GM12878 (cell line): ENCODE results near the gene RNASEH2A. TPM values are rescaled to one million over a fixed set of nuclear protein-coding genes. Genes with fewer than 3 reads are reported as not detected.
A peak's percentile ranks its signal among the peaks of the same experiment; 100 is the strongest.

Source experiments
- ATAC-seq: fragments of 200-7000 bp; cut with Tn5 transposase; 3 replicates; pipeline ENCODE4 v1.9.1; 2020; ENCODE audit warnings: mild to moderate bottlenecking, moderate library complexity
- BruUV-seq: library from RNA; stranded (reverse); fragments of 400-500 nt; replicated peaks from 2 replicates; lab custom pipeline; 2021; lab: Mats Ljungman, UMichigan
- CTCF ChIA-PET: fragments of 300-600 bp; sonication (Branson Sonifier 250); formaldehyde crosslinking; extraction: SDS; loops from one replicate; lab custom pipeline; 2021; ENCODE audit warnings: inconsistent platforms; lab: Yijun Ruan, JAX
- POLR2A ChIA-PET: fragments of 350-600 bp; formaldehyde crosslinking; extraction: SDS; loops from one replicate; lab custom pipeline; 2021; ENCODE audit warnings: inconsistent platforms; lab: Charles Lee
- RAD21 ChIA-PET: fragments of 300-600 bp; sonication (Branson Sonifier 250); formaldehyde crosslinking; loops from one replicate; lab custom pipeline; 2023; ENCODE audit warnings: antibody characterized with exemption; ENCODE audit not compliant: unreplicated experiment; lab: Charles Lee
- SMC1A ChIA-PET: fragments of 300-600 bp; sonication (Branson Sonifier 250); formaldehyde crosslinking; loops from one replicate; lab custom pipeline; 2023; ENCODE audit not compliant: unreplicated experiment, uncharacterized antibody; lab: Charles Lee
- DNase-seq: peaks from one replicate; pipeline ENCODE4 v3.0.0-alpha.2; 2011; ENCODE audit warnings: low read depth, low spot score
- FAIRE-seq: peaks from 3 replicates; lab custom pipeline; 2011; peaks lifted over from hg19 to GRCh38; lab: Jason Lieb, UNC
- H2AFZ ChIP-seq: 2 replicates; pipeline ENCODE4 v1.6.0; 2011; ENCODE audit warnings: low read depth, low read length, control low read depth; ENCODE audit not compliant: control insufficient read depth
- H3K27ac ChIP-seq: 2 replicates; pipeline ENCODE4 v1.5.1; 2011; ENCODE audit warnings: control low read depth; ENCODE audit not compliant: control insufficient read depth, insufficient read depth
- H3K27me3 ChIP-seq, 2 experiments: replicated peaks in 1 of 2; 2 replicates each; pipeline versions ENCODE4 v1.6.0 to v1.6.1; 2011; ENCODE audit warnings: low read length in 1 of 2; ENCODE audit not compliant: control insufficient read depth in 2 of 2, insufficient read depth in 2 of 2
- H3K36me3 ChIP-seq, 2 experiments: 2 replicates each; pipeline ENCODE4 v1.5.1; 2011; ENCODE audit warnings: low read length in 1 of 2; ENCODE audit not compliant: control insufficient read depth in 2 of 2, insufficient read depth in 2 of 2
- H3K4me1 ChIP-seq: 2 replicates; pipeline ENCODE4 v1.6.1; 2011; ENCODE audit warnings: mild to moderate bottlenecking, low read length, moderate library complexity, mixed read lengths; ENCODE audit not compliant: control insufficient read depth, insufficient read depth
- H3K4me2 ChIP-seq: 2 replicates; pipeline ENCODE4 v1.6.0; 2011; ENCODE audit warnings: control low read depth; ENCODE audit not compliant: control insufficient read depth, insufficient read depth
- H3K4me3 ChIP-seq: fragments of 200-600 bp; sonication (generic); 2 replicates; pipeline ENCODE4 v1.5.1; 2016
- H3K79me2 ChIP-seq: 2 replicates; pipeline ENCODE4 v1.6.0; 2011; ENCODE audit warnings: low read length; ENCODE audit not compliant: control insufficient read depth, insufficient read depth
- H3K9ac ChIP-seq: 2 replicates; pipeline ENCODE4 v1.8.0; 2011; ENCODE audit warnings: low read length, control low read depth, mixed read lengths; ENCODE audit not compliant: control insufficient read depth, insufficient read depth
- H3K9me3 ChIP-seq: replicated peaks from 3 replicates; pipeline ENCODE4 v1.5.1; 2011; ENCODE audit warnings: mild to moderate bottlenecking, low read length; ENCODE audit not compliant: control insufficient read depth, insufficient read depth
- H4K20me1 ChIP-seq: 2 replicates; pipeline ENCODE4 v1.6.0; 2011; ENCODE audit not compliant: control insufficient read depth, insufficient read depth
- ATF7 ChIP-seq: fragments of 450-650 bp; IDR thresholded peaks from 2 replicates; pipeline ENCODE4 v1.6.1; 2016; ENCODE audit warnings: low read depth, mild to moderate bottlenecking
- BCL11A ChIP-seq: IDR thresholded peaks from 2 replicates; pipeline ENCODE4 v1.6.1; 2011; ENCODE audit warnings: low read depth, low read length
- CBX3 ChIP-seq: fragments of 200-600 bp; sonication (generic); IDR thresholded peaks from 2 replicates; pipeline ENCODE4 v1.6.1; 2016; ENCODE audit warnings: low read depth, borderline replicate concordance
- JUNB ChIP-seq: IDR thresholded peaks from 2 replicates; pipeline ENCODE4 v1.6.1; 2016; ENCODE audit warnings: antibody characterized with exemption, mild to moderate bottlenecking
- NRF1 ChIP-seq: conservative IDR thresholded peaks from 2 replicates; pipeline ENCODE4 v1.6.1; 2011; ENCODE audit warnings: mild to moderate bottlenecking, low read depth, low read length, improper control_type of control experiment
- POLR2A ChIP-seq: IDR thresholded peaks from 2 replicates; pipeline ENCODE4 v1.6.1; 2011; ENCODE audit warnings: low read depth, mild to moderate bottlenecking, low read length
- SIX5 ChIP-seq: IDR thresholded peaks from 2 replicates; pipeline ENCODE4 v1.6.1; 2011; ENCODE audit warnings: mild to moderate bottlenecking, low read depth, low read length, moderate library complexity; ENCODE audit not compliant: severe bottlenecking
- SMAD1 ChIP-seq: fragments of 450-650 bp; IDR thresholded peaks from 2 replicates; pipeline ENCODE4 v1.6.1; 2018; ENCODE audit warnings: mild to moderate bottlenecking, low read depth; ENCODE audit not compliant: partially characterized antibody
- WRNIP1 ChIP-seq: IDR thresholded peaks from 2 replicates; pipeline ENCODE4 v1.6.1; 2011; ENCODE audit warnings: low read depth, low read length, improper control_type of control experiment, borderline replicate concordance
- WGBS: methylation state at CpG from one replicate; pipeline ENCODE4 v1.1.6; 2016; ENCODE audit warnings: low lambda C conversion rate; ENCODE audit not compliant: insufficient replicate concordance, insufficient coverage; ENCODE audit errors: missing lambda C conversion rate; 5-methylcytosine and 5-hydroxymethylcytosine counted together
- in situ Hi-C: fragments of 300-500 bp; cut with MboI; formaldehyde crosslinking; loops from 9 replicates; pipeline ENCODE4 v1.14.3; 2018; ENCODE audit warnings: mixed read lengths
- intact Hi-C: fragments of 100-400 bp; cut with micrococcal nuclease; formaldehyde crosslinking; loops from one replicate; pipeline ENCODE4 v1.14.2; 2022; ENCODE audit not compliant: unreplicated experiment
- polyA plus RNA-seq, 11 experiments: library from polyadenylated mRNA; depleted of rRNA in 4 of 11; unstranded in 6 of 11; stranded (reverse) in 5 of 11; fragments of >200 nt; fragmentation: Nextera tagmentation in 4 of 11; fragmentation: Illumina TruSeq in 1 of 11; extraction: Ambion mirVana in 4 of 11; extraction: Trizol in 1 of 11; gene quantifications; 1 replicate in 1 of 11; 2 replicates in 10 of 11; pipeline versions ENCODE4 v1.2.1 to v1.2.3, GENCODE V29; 2011 to 2016; ENCODE audit warnings: inconsistent platforms in 2 of 11, missing spikeins in 2 of 11, low read depth in 1 of 11
- total RNA-seq, 4 experiments: library from RNA; depleted of rRNA in 3 of 4; stranded (reverse); fragments of >200 nt in 3 of 4; fragmentation: Illumina TruSeq in 1 of 4; extraction: Trizol in 1 of 4; gene quantifications; 2 replicates each; pipeline versions ENCODE4 v1.2.1 to v1.2.3, GENCODE V29; 2013 to 2021
- TF ChIP-seq, protein P1 (sequence below), 3 experiments: IDR thresholded peaks in 2 of 3; conservative IDR thresholded peaks in 1 of 3; 2 replicates each; pipeline ENCODE4 v1.5.1; 2011; ENCODE audit warnings: low read depth in 3 of 3, low read length in 3 of 3, mild to moderate bottlenecking in 3 of 3, control low read depth in 2 of 3, moderate library complexity in 2 of 3, inconsistent platforms in 1 of 3, mixed read lengths in 1 of 3; ENCODE audit not compliant: control insufficient read depth in 2 of 3, insufficient read depth in 1 of 3; ENCODE audit errors: extremely low read depth in 1 of 3
- TF ChIP-seq, protein P2 (sequence below): IDR thresholded peaks from 2 replicates; pipeline ENCODE4 v1.6.1; 2011; ENCODE audit warnings: mild to moderate bottlenecking, low read depth, low read length, moderate library complexity; ENCODE audit not compliant: insufficient replicate concordance
- TF ChIP-seq, protein P3 (sequence below): fragments of 450-650 bp; IDR thresholded peaks from 2 replicates; pipeline ENCODE4 v1.6.1; 2017; ENCODE audit warnings: mild to moderate bottlenecking
- TF ChIP-seq, protein P4 (sequence below): IDR thresholded peaks from 2 replicates; pipeline ENCODE4 v1.6.1; 2011; ENCODE audit warnings: borderline replicate concordance, low read depth, mild to moderate bottlenecking, moderate library complexity, low read length; ENCODE audit not compliant: insufficient read depth, poor library complexity, severe bottlenecking
- TF ChIP-seq, protein P5 (sequence below): fragments of 450-650 bp; IDR thresholded peaks from 2 replicates; pipeline ENCODE4 v1.6.1; 2017; ENCODE audit warnings: mild to moderate bottlenecking, low read depth, inconsistent platforms; ENCODE audit not compliant: poor library complexity, severe bottlenecking

RNASEH2A gene
- total and polyA plus RNA-seq, 10 of the 15 experiments (the other 5 are each of a cell fraction or from before 2014, with no cell fraction given): 17.4 to 103 (median 40.4) TPM

DNA sequence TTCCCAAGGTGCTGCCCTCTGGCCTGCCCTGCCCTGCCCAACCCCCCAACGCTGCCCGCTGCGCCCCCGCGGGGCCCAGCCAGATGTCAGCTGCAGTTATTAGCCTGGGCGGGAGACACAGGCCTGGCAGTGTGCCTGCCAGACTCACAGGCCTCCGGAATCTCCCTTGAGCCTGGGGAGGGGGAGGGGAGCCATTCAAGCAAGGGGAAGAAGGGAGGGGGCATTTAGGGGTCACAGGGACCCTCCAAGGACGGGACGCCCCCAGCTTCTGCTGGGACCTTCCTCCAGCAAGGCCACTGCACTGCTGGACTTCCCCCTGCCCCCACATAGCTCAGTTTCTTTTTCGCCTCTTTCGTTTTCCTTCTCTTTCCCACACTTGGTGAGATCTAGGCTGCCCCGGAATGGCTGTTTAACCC lies 17.7 kb upstream of the RNASEH2A start:
- ChIA-PET POLR2A (interaction anchor here (0.5 to 3.4 kb wide), 5 partner anchors 10 to 366 kb away, joined by 4 to 66 read pairs (median 5); no protein-coding TSS in a partner anchor), CTCF (interaction anchor here (1.3 to 4.2 kb wide), 4 partner anchors 8 to 23 kb away, joined by 3 to 44 read pairs (median 15); no protein-coding TSS in a partner anchor), RAD21 (interaction anchor here (0.6 to 4.5 kb wide), 4 partner anchors 11 to 102 kb away, joined by 3 to 49 read pairs (median 4); no protein-coding TSS in a partner anchor), SMC1A (interaction anchor here (1.4 to 4.1 kb wide), 3 partner anchors 11 to 29 kb away, joined by 3 to 28 read pairs (median 4); no protein-coding TSS in a partner anchor)
- ATAC-seq (peak; percentile 1), FAIRE-seq (no peak), DNase-seq (peak; percentile 84)
- no peaks in the 10 kb centered on the region for H3K27me3 ChIP-seq
- H3K36me3 ChIP-seq: no peaks in the 10 kb centered on the region
- intact Hi-C loops (loop anchor here (5.0 to 10.0 kb wide), 2 partner anchors 149 to 1694 kb away; partner anchors contain the start of gene CALR), in situ Hi-C loops (no loop called here)
- peak overlapping the region; percentile 90 for H3K4me3 ChIP-seq
- H3K4me1 ChIP-seq: peaks cover 56% of the 10 kb centered on the region
- under 1% methylated on average over 12 of the region's 12 CpGs for WGBS
- no peaks in the 10 kb centered on the region for H3K9me3 ChIP-seq
- peak overlapping the region; percentile 99 for H3K27ac ChIP-seq
- H2AFZ ChIP-seq: no peak overlapping the region; the same call in none of the 2 replicates
- peaks cover 42% of the 10 kb centered on the region for H3K79me2 ChIP-seq
- TSS peak; percentile 72 for BruUV-seq
- peak overlapping the region; percentile 97 for H3K9ac ChIP-seq
- H4K20me1 ChIP-seq: no peaks in the 10 kb centered on the region
- H3K4me2 ChIP-seq: peak overlapping the region; percentile 97
- TF ChIP-seq BCL11A (peak; percentile 51), ATF7 (peak; percentile 61), WRNIP1 (no peak), CBX3 (no peak), POLR2A (peak; percentile 66), NRF1 (no peak), JUNB (peak; percentile 28; the same call in 1 of the 2 replicates), SMAD1 (peak; percentile 63), SIX5 (no peak)
- TF ChIP-seq, protein P1, sequence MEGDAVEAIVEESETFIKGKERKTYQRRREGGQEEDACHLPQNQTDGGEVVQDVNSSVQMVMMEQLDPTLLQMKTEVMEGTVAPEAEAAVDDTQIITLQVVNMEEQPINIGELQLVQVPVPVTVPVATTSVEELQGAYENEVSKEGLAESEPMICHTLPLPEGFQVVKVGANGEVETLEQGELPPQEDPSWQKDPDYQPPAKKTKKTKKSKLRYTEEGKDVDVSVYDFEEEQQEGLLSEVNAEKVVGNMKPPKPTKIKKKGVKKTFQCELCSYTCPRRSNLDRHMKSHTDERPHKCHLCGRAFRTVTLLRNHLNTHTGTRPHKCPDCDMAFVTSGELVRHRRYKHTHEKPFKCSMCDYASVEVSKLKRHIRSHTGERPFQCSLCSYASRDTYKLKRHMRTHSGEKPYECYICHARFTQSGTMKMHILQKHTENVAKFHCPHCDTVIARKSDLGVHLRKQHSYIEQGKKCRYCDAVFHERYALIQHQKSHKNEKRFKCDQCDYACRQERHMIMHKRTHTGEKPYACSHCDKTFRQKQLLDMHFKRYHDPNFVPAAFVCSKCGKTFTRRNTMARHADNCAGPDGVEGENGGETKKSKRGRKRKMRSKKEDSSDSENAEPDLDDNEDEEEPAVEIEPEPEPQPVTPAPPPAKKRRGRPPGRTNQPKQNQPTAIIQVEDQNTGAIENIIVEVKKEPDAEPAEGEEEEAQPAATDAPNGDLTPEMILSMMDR (IDR thresholded peaks at IDR 0.05 in 2 of 3, conservative IDR thresholded peaks at IDR 0.05 in 1 of 3; ENCODE audit: control insufficient read depth in 2 of 3, extremely low read depth in 1 of 3, insufficient read depth in 1 of 3, low read depth in 3 of 3, low read length in 3 of 3): no peak
- TF ChIP-seq, protein P2, sequence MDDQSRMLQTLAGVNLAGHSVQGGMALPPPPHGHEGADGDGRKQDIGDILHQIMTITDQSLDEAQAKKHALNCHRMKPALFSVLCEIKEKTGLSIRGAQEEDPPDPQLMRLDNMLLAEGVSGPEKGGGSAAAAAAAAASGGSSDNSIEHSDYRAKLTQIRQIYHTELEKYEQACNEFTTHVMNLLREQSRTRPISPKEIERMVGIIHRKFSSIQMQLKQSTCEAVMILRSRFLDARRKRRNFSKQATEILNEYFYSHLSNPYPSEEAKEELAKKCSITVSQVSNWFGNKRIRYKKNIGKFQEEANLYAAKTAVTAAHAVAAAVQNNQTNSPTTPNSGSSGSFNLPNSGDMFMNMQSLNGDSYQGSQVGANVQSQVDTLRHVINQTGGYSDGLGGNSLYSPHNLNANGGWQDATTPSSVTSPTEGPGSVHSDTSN: no peak
- TF ChIP-seq, protein P3, sequence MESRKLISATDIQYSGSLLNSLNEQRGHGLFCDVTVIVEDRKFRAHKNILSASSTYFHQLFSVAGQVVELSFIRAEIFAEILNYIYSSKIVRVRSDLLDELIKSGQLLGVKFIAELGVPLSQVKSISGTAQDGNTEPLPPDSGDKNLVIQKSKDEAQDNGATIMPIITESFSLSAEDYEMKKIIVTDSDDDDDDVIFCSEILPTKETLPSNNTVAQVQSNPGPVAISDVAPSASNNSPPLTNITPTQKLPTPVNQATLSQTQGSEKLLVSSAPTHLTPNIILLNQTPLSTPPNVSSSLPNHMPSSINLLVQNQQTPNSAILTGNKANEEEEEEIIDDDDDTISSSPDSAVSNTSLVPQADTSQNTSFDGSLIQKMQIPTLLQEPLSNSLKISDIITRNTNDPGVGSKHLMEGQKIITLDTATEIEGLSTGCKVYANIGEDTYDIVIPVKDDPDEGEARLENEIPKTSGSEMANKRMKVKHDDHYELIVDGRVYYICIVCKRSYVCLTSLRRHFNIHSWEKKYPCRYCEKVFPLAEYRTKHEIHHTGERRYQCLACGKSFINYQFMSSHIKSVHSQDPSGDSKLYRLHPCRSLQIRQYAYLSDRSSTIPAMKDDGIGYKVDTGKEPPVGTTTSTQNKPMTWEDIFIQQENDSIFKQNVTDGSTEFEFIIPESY: no peak
- TF ChIP-seq, protein P4, sequence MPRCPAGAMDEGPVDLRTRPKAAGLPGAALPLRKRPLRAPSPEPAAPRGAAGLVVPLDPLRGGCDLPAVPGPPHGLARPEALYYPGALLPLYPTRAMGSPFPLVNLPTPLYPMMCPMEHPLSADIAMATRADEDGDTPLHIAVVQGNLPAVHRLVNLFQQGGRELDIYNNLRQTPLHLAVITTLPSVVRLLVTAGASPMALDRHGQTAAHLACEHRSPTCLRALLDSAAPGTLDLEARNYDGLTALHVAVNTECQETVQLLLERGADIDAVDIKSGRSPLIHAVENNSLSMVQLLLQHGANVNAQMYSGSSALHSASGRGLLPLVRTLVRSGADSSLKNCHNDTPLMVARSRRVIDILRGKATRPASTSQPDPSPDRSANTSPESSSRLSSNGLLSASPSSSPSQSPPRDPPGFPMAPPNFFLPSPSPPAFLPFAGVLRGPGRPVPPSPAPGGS: peak; percentile 87
- TF ChIP-seq, protein P5, sequence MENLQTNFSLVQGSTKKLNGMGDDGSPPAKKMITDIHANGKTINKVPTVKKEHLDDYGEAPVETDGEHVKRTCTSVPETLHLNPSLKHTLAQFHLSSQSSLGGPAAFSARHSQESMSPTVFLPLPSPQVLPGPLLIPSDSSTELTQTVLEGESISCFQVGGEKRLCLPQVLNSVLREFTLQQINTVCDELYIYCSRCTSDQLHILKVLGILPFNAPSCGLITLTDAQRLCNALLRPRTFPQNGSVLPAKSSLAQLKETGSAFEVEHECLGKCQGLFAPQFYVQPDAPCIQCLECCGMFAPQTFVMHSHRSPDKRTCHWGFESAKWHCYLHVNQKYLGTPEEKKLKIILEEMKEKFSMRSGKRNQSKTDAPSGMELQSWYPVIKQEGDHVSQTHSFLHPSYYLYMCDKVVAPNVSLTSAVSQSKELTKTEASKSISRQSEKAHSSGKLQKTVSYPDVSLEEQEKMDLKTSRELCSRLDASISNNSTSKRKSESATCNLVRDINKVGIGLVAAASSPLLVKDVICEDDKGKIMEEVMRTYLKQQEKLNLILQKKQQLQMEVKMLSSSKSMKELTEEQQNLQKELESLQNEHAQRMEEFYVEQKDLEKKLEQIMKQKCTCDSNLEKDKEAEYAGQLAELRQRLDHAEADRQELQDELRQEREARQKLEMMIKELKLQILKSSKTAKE: peak; percentile 89
